GM04504 (cell line): ENCODE measurements around the gene BCL3.
A peak's percentile ranks its signal among the peaks of the same experiment; 100 is the strongest.

ENCODE experiments used
- DNase-seq: peaks from one replicate; pipeline ENCODE4 v3.0.0-alpha.2; 2012; ENCODE audit warnings: low read depth

The BCL3 gene

DNA sequence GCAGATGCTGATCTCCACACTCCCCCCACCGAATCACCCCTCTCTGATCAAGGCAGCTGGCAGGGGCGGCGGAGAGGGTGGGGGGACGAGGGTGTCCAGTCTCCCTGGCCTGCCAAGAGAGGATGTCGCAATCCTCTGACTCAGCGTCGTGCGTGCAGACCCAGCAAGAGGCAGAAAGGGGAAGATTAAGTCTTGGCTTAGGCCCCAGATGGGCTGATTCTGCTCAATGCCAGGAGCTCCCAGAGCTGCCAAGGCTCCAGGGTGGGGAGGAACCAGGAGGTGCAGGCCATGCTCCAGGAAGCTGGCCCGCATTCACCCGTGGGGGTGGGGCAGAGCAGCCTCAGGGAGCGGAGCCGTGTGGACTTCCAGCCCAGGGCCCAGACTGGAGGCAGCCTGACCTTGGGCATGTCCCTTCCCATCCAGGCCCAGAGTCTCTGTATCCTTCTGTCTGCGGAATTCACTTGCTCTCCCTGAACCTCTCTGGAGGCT is 6.6 kb upstream of the BCL3 start:
- peak; percentile 100 for DNase-seq

DNA sequence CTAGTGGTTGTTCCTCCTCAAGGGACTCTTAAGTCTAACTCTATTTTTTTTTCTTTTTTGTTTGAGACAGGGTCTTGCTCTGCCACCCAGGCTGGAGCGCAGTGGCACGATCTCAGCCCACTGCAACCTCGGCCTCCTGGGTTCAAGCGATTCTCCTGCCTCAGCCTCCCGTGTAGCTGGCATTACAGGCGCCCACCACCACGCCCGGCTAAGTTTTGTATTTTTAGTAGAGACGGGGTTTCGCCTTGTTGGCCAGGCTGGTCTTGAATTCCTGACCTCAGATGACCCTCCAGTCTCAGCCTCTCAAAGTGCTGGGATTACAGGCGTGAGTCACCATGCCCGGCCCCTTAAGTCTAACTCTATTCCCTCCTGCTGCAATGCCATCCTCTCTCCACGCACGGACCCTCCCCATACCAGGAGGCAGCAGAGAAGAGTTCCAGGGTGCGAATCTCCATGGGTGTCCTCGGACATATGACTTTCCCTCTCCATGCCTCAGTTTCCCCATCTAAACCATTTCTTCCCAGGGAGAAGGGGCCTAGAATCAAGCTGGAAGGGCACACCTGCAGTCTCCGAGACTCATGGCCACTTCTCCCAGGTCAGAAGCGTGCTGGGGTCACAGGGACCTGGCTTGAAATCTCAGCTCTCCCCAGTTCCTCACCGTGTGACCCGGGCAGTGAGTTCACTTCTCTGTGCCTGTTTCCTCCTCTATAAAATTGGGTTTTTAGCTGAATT is 6.0 kb upstream of the BCL3 start:
- no peak for DNase-seq

DNA sequence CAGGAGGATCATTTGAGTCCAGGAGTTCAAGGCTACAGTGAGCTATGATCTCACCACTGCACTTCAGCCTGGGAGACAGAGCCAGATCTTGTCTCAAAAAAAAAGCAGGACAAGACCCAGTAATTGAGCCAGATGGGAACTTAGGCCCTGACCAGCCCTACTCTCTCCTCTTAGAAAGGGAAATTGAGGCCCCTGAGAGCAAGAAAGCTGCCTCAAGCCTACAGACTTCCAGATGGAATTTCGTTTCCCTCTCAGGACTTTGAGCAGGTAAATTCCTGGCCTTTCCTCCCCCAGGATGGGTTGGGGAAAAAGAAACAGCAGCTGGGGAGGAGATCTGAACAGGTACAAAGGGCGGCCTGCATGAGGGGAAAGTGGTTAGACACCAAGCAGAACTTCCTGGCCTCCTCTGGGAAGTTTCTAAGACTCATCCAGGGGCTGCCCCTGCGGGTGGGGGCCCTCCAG is 3.6 kb upstream of the BCL3 start:
- no peak for DNase-seq

DNA sequence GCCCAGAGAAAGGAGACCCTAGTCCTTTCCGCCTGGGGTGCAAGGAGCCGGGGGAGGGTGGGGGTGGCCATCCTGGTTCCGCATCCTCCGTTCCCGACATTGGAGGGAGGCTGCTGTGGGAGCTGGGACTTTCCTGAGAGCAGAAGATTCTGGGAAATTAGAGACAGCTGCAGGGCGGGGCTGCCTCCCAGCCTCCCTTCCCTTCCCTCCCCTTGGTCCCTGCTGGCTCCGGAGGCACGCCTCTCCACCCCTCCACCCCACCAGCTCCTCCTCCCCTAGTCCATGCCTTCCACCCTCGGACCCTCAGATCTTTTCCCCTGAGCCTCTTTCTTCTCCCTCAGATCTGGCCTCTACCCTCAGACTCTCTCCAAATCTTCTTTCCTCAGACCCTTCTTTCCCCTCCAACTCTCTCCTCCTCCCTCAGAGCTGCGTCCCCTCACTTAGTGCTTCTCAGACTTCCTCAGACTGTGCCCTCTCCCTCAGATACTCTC is 3.1 kb upstream of the BCL3 start:
- peak; percentile 65 for DNase-seq

DNA sequence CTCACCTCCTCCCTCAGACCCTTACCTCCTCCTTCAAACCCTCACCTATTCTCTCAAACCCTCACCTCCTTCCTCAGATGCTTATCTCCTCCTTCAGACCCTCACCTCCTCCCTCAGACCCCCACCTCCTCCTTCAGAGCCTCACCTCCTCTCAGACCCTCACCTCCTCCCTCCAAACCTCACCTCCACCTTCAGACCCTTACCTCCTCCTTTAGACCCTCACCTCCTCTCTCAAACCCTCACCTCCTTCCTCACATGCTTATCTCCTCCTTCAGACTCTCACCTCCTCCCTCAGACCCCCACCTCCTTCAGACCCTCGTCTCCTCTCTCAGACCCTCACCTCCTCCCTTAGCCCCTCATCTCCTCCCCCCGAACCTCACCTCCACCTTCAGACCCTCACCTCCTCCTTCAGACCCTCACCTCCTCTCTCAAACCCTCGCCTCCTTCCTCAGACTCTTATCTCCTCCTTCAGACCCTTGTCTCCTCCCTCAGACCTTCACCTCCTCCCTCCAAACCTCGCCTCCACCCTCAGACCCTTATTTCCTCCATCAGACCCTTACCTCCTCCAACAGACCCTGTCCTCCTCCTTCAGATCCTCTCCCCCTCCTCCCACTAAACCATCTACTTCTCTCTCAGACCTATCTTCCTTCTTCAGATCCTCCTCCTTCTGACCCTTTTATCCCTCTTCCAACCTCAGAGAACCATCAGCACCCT is 2.5 kb upstream of the BCL3 start:
- DNase-seq, result no peak

- no peak for DNase-seq
These were observed 1.9 kb upstream of the BCL3 start for GRCh38 chr19:44746616-44746945.

DNA sequence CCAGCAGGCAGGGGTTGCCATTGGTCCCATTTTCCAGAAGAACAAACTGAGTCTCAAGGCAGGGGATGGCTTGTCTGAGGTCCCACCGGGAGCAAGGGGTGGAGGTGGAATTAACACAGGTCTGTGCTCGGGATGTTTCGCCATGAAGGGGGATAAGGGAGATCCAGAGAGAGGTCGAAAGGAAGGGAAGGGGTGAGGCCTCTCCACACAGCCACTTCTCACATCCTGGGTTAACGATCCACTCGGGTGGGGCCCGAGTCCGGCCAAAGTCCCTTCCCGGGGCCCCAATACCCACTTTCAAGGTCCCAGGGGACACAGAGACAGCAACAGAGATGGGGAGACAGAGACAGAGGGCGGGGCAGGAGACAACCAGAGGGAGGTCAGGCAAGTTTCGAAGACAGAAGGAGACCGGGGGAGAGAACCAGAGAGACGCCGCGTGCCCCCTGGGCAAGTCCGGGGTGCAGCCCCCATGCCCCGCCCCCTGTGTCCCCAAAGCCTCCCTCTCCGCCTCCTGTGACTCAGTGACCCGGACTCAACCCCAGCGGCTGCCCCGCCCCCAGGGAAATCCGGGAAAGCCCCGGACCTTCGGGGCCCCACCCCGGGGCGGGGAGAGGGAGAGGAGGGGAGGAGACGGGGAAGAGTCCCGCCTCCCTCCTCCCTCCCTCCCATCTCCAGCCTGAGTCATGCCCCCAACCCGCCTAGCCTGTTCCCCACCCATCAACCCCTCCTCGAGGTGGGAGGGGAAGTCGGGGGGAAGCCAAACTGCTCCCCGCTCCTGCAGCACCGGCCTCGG is 1.4 kb upstream of the BCL3 start:
- DNase-seq, result peak; percentile 94

GRCh38 chr19:44747739-44748425 is 626 bp upstream of the BCL3 start:
- DNase-seq, result no peak

- DNase-seq, result no peak
These were observed 784 bp downstream of the BCL3 start for GRCh38 chr19:44749292-44749691.

DNA sequence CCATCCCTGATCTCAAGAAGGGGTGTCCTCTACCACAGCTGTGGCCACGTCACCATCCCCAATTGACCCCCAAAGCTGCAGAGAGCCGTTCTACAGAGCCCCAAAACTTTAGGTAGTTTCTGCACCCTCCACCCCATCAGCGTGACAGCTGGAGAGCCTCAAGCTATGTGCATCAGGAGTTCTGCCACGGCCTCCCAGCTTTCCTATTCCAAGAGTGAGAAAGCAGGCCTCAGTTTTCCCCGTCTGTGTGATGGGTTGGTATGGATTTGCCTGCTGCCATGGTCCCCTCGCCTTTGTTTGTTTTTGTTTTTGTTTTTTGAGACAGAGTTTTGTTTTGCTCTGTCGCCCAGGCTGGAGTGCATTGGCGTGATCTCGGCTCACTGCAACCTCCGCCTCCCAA is 1.5 kb downstream of the BCL3 start:
- no peak for DNase-seq

DNA sequence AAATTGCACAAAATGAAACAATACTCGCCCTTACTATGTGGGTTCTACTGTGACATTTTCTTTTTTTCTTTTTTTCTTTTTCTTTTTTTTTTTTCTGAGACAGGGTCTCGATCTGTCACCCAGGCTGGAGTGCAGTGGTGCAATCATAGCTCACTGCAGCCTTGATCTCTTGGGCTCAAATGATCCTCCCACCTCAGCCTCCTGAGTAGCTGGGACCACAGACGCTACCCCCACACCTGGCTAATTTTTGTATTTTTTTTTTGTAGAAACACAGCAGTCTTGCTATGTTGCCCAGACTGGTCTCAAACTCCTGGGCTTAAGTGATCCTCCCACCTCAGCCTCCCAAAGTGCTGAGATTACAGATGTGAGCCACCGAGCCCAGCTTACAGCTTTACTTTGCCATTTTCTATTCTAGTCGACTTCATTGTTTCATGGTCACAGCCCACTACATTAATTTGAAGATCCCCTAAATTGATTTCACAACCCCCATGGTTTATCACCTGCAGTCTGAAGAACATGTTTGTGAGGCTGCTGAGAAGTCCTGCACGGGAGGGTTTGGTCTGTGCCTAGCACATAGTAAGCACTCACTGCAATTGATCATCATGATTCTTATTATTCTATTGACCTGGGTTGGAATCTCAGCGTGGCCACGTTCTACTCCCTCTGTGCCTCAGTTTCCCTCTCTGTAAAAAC is 3.8 kb downstream of the BCL3 start:
- no peak for DNase-seq

GRCh38 chr19:44752816-44753625 is 4.5 kb downstream of the BCL3 start:
- DNase-seq, result peak; percentile 77

DNA sequence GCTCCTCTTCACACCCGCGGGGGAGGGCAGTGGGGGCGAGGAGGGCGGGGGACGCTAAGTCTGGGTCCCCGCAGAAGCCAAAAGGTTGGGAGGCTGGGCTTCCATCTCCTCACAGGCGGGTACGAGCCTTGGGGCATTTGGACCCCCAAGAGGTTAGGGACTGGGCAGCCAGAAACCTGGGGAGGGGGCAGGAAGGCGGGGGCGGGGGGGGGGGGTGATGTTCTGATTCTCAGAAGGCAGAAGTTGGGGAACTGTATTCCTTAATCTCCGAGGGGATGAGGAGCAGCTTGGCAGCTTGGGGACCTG is 5.1 kb downstream of the BCL3 start:
- no peak for DNase-seq

DNA sequence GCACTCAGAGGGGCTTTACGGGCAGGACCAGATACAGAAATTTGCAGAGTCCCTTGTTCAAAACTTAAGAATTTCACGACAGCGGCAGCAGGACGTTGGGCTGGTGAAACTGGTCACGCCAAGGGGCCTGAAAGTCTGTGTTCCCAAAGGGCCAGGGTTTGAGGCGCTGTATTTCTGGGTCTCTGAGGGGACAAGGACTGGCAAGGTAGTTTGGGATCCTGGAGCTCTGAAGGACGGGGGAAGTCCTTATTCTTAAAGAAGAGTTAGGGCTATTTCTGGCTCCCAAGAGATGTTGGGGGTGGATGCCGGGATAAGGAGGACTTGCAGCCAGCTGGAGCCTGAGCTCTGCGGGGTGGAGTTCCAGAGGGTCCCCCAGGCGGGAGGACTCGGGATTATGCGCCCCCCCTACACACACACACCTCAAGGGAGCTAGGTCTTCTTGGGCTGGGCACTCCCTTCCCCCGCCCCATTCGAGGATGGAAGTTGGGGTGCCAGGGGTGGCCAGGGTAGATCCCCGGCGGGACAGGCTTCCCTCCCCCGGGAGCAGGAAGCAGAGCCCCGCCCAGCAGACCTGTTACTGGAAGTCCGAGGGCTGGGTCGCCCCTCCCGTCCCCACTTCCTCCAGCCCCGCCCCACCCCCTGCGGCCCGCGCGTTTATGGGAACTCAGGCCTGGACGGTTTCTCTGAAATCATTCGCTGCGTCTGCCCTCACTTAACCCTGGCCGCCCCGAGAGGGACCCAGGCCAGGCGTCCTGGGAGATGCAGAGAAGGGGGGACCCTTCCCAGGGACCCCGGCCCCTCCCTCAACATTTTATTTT is 5.6 kb downstream of the BCL3 start:
- peak; percentile 71 for DNase-seq

DNA sequence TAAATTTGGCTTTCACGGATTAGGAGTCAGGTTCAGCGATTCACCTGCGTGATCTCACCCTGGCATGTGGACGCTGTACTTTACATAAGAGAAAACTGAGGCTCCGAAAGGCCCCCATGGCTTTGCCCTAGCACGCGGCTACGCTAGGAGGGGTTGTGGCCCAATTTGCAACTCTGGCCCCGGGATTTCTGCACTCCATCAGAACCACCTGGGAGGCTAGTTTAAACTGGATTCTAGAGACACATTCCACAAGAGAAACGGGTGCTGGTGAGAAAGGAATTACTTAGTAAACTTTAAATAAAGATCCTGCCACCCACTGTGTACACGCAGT is 6.2 kb downstream of the BCL3 start:
- no peak for DNase-seq

DNA sequence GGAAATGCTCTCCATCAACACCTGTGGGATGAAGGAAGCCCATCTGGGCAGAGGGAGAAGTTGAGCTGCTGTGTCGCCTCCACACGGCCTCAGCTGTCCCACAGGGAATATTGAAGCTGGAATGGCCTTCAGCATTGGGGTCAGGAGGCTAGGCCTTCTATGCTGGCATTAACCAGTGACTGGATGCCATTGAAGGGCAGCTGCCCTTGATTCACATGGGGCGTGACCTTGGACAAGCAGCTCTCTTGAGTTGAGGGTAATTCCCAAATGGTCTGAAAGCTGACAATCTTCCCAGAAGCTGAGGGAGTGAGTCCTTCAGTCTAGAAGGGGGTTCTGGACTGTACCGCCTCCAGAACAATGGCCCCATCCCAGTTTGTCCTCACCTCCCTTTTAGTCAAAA is 6.7 kb downstream of the BCL3 start:
- DNase-seq, result no peak

DNA sequence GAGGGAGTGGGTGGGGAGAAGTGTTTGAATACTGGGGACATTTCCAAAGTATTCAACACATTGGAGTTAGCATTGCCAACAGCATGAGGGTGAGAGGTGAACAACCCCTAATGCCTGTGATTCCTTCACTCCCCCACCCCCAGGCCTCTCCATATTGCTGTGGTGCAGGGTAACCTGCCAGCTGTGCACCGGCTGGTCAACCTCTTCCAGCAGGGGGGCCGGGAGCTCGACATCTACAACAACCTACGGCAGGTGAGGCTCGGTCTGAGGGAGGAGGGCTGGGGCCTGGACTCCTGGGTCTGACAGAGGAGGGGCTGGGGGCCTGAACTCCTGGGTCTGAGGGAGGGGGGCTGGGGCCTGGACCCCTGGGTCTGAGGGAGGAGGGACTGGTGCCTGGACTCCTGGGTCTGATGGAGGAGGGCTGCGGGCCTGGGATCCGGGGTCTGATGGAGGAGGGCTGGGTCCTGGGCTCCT is 7.6 kb downstream of the BCL3 start:
- DNase-seq, result no peak

DNA sequence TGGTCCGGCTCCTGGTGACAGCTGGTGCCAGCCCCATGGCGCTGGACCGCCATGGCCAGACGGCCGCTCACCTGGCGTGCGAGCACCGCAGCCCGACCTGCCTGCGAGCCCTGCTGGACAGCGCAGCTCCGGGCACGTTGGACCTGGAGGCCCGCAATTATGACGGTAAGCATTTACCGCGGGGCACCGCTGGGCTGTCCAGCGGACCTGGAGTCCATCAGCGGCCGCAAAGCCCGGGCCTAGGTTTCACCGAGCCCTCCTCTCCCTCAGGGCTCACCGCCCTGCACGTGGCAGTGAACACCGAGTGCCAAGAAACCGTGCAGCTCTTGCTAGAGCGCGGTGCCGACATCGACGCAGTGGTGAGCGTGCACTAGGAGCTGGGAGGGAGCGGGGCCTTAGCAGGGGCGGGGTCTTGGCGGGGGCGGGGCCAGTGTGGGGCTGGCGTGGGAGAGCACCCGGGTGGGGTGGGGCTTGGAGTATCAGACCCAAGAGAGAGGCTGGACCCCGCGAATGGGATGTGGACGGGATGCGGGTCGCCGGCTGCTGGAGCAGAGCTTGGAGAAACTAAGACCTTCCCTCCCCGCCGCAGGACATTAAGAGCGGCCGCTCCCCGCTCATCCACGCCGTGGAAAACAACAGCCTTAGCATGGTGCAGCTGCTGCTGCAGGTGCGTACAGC is 8.7 kb downstream of the BCL3 start:
- DNase-seq, result no peak

DNA sequence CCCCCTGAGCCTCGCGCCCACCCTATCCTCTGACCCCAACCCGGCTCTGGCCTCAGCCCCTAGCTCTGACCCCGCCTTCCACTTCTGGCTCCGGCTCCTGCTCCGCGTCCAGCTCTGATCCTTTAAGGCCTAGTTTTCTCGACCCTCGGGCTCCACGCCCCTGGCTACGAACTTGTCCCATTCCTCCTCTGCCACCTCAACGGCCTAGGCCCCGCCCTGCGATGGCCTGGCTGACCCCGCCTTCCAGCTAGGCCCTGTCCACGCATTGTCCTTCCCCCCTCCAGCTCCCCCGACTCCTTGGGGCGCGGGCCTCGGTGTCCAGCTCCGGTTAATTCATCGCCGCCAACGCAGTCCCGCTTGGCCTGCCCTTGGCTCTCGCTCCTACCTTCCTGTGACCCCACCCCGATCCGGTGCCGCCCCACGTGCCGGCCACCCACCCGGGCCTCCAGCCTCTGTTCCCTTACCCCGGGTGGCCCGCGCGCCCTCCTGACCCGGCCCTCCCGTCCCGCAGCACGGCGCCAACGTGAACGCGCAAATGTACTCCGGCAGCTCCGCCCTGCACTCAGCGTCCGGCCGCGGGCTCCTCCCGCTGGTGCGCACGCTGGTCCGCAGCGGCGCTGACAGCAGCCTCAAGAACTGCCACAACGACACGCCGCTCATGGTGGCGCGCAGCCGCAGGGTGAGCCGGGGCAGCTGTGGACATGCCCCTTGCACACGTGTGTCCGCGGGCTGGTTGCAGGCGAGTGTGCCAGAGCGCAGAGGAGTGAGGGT is 9.4 kb downstream of the BCL3 start:
- DNase-seq, result no peak
